Activated naive CD4-positive, alpha-beta T cell treated with anti-CD3 and anti-CD28 coated beads, Interleukin-2, amount 10 ng/mL, durations not matched to agents 7 days and 5 days (primary cell): Measurements from ENCODE around the gene RAB4B.
A peak's percentile ranks its signal among the peaks of the same experiment; 100 is the strongest.

Experiments
- CTCF ChIA-PET: fragments of 350-600 bp; sonication (Branson Sonifier 250); formaldehyde crosslinking; loops from one replicate; lab custom pipeline; 2021; ENCODE audit warnings: antibody characterized with exemption; lab: Charles Lee
- DNase-seq: peaks from one replicate; pipeline ENCODE4 v3.0.0-alpha.2; 2020
- H3K27ac Mint-ChIP-seq: one replicate; pipeline ENCODE4 v1.8.0; 2021; ENCODE audit warnings: mild to moderate bottlenecking, moderate library complexity, mixed read lengths
- H3K27me3 Mint-ChIP-seq: one replicate; pipeline ENCODE4 v1.8.0; 2021; ENCODE audit warnings: mild to moderate bottlenecking, mixed read lengths
- H3K36me3 Mint-ChIP-seq: one replicate; pipeline ENCODE4 v1.8.0; 2021; ENCODE audit warnings: mixed read lengths
- H3K4me1 Mint-ChIP-seq: one replicate; pipeline ENCODE4 v1.8.0; 2021; ENCODE audit warnings: mixed read lengths
- H3K4me3 Mint-ChIP-seq: one replicate; pipeline ENCODE4 v1.8.0; 2021; ENCODE audit warnings: mild to moderate bottlenecking, moderate library complexity, mixed read lengths
- H3K9me3 Mint-ChIP-seq: one replicate; pipeline ENCODE4 v1.8.0; 2021; ENCODE audit warnings: mixed read lengths

The RAB4B gene

GRCh38 chr19:40742886-40743285 lies 35.2 kb upstream of the RAB4B start:
- no peaks in the 10 kb centered on the region for H3K27me3 Mint-ChIP-seq
- CTCF ChIA-PET = interaction anchor here (0.7 to 1.2 kb wide), 2 partner anchors 63 to 86 kb away, joined by 3 read pairs; no protein-coding TSS in a partner anchor
- H3K36me3 Mint-ChIP-seq = peaks cover 2% of the 10 kb centered on the region
- no peak for DNase-seq
- H3K9me3 Mint-ChIP-seq = no peaks in the 10 kb centered on the region
- H3K27ac Mint-ChIP-seq = no peak overlapping the region
- no peak overlapping the region for H3K4me3 Mint-ChIP-seq
- no peaks in the 10 kb centered on the region for H3K4me1 Mint-ChIP-seq

- Mint-ChIP-seq H3K27me3 (no peaks in the 10 kb centered on the region), H3K9me3 (no peaks in the 10 kb centered on the region), H3K27ac (no peak overlapping the region), H3K36me3 (peaks cover 2% of the 10 kb centered on the region), H3K4me1 (peaks cover 6% of the 10 kb centered on the region), H3K4me3 (no peak overlapping the region)
- CTCF ChIA-PET = interaction anchor here (1.2 to 2.3 kb wide), 2 partner anchors 62 to 64 kb away, joined by 4 to 8 read pairs; no protein-coding TSS in a partner anchor
- no peak for DNase-seq
These were observed 34.1 kb upstream of the RAB4B start for GRCh38 chr19:40743926-40744325.

DNA sequence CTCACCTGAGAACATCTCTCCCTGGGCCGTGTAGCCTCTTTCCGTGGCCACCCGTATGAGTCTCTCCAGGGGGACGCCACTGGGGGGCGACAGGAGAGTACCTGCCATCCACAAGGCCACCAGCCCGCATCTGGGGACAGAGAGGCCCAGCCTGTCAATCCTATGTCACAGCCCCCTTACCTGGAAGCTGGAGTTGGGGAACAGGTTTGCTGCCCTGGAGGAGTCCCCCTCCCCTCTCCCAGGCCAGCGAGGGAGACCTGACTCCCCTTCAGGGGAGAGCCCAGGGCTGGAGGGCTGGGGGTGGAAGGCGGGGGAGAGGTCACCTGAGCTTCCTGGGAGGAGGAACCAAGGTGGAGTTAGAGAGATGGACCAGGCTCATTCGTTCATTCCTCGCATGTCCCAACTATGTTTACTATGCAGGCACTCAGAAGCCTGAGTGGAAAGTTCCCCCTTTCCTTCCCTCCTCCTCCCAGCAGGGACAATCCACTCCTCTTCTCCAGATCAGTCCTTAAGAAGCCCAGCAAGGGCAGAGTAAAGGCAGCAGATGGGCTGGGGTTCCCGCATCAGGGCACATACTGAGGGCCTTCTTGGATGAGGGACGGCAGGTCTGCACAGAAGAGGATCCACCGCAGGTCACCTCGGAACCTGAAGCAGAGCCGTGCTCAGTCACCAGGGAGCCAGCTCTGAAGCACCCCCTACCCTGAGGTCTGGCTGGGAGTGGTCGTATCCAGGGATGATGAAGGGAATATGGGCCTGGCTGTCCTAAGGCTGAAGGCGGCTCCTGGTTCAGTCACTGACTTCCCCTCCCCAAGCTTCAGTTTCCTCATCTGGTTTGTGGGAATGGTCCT lies 33.3 kb upstream of the RAB4B start:
- Mint-ChIP-seq H3K4me1 (peaks cover 14% of the 10 kb centered on the region), H3K27ac (no peak overlapping the region), H3K27me3 (no peaks in the 10 kb centered on the region), H3K36me3 (peaks cover 2% of the 10 kb centered on the region), H3K9me3 (no peaks in the 10 kb centered on the region), H3K4me3 (no peak overlapping the region)
- CTCF ChIA-PET = interaction anchor here (0.9 to 2.3 kb wide), 4 partner anchors 11 to 75 kb away, joined by 3 to 8 read pairs (median 4); no protein-coding TSS in a partner anchor
- peak; percentile 51 for DNase-seq

GRCh38 chr19:40745402-40745780 lies 32.7 kb upstream of the RAB4B start:
- no peaks in the 10 kb centered on the region for H3K9me3 Mint-ChIP-seq
- no peak overlapping the region for H3K27ac Mint-ChIP-seq
- H3K4me3 Mint-ChIP-seq = no peak overlapping the region
- peaks cover 7% of the 10 kb centered on the region for H3K36me3 Mint-ChIP-seq
- H3K4me1 Mint-ChIP-seq = peaks cover 21% of the 10 kb centered on the region
- no peaks in the 10 kb centered on the region for H3K27me3 Mint-ChIP-seq
- CTCF ChIA-PET = interaction anchor here (0.9 to 2.3 kb wide), 3 partner anchors 11 to 75 kb away, joined by 3 to 8 read pairs (median 3); no protein-coding TSS in a partner anchor
- no peak for DNase-seq

GRCh38 chr19:40747536-40747935 lies 30.5 kb upstream of the RAB4B start:
- Mint-ChIP-seq H3K4me3 (no peak overlapping the region), H3K36me3 (peaks cover 21% of the 10 kb centered on the region), H3K27me3 (no peaks in the 10 kb centered on the region), H3K9me3 (no peaks in the 10 kb centered on the region), H3K27ac (peak overlapping the region; percentile 45), H3K4me1 (peaks cover 31% of the 10 kb centered on the region)
- DNase-seq = no peak
- CTCF ChIA-PET = interaction anchor here (0.9 to 2.0 kb wide), 2 partner anchors 60 to 84 kb away, joined by 4 to 9 read pairs; no protein-coding TSS in a partner anchor

DNA sequence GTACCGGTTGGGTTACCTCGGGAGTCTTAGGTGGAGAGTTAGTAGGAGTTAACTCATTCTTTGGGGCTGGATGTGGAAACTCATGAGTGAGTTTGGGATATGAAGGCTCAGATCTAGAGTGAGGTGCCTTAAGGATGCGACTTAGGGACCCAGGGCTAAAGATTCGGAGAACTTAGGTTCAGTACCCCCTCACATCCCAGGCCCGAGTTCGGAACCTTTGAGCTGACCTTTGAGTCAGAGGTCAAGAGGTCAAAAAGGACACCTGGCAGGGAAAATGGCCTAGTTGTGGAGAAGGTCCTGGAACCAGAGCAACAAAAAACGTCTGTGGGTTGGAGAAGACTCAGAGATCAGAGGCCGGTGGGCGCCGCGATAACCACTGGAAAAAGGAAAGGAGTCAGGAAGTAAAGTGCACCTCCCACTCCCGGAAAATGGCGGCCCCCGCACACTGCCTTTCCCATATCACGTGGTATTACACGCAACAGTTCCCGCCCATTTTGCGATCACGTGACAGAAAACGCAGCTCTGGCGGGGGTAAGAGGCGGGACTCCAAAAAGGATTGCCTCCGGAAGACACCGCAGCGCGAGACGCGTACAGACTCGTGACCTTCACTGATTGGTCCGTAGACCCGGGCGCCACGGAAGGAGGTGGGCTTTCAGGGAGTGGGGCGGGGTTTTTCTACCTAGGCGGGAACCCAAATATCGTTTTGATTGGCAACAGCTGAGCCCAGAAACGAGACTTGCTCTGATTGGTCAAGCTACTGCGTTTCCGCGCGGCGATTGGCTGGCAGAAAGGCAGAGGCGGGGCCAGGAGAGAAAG lies 27.8 kb upstream of the RAB4B start, which contains the start of gene ACTMAP:
TSS of gene ACTMAP (minus strand) at position 420 of the 816 bp plus-strand sequence. CDS start 674 bp downstream, outside the sequence.
- Mint-ChIP-seq H3K27me3 (no peaks in the 10 kb centered on the region), H3K36me3 (peaks cover 36% of the 10 kb centered on the region), H3K27ac (peak within 1 kb of the TSS; percentile 99), H3K4me1 (peaks cover 48% of the 10 kb centered on the region), H3K9me3 (no peaks in the 10 kb centered on the region), H3K4me3 (peak within 1 kb of the TSS; percentile 100)
- CTCF ChIA-PET = interaction anchor here (0.8 to 4.1 kb wide), 5 partner anchors 27 to 69 kb away, joined by 3 to 23 read pairs (median 6); partner anchors contain the start of genes COQ8B, EGLN2, ITPKC and RAB4B
- DNase-seq = peak; percentile 100

- Mint-ChIP-seq H3K4me3 (peak within 1 kb of the TSS; percentile 100), H3K36me3 (peaks cover 41% of the 10 kb centered on the region), H3K27ac (peak within 1 kb of the TSS; percentile 99), H3K9me3 (no peaks in the 10 kb centered on the region), H3K4me1 (peaks cover 55% of the 10 kb centered on the region), H3K27me3 (no peaks in the 10 kb centered on the region)
- peak; percentile 98 for DNase-seq
- CTCF ChIA-PET = interaction anchor here (0.8 to 4.1 kb wide), 5 partner anchors 26 to 69 kb away, joined by 3 to 23 read pairs (median 6); partner anchors contain the start of genes COQ8B, ITPKC and RAB4B
These were observed 27.0 kb upstream of the RAB4B start, which contains the start of gene SNRPA for GRCh38 chr19:40750874-40751537. TSS of gene SNRPA (plus strand) at chr19:40751203. CDS start at chr19:40751409, 206 bp downstream.

DNA sequence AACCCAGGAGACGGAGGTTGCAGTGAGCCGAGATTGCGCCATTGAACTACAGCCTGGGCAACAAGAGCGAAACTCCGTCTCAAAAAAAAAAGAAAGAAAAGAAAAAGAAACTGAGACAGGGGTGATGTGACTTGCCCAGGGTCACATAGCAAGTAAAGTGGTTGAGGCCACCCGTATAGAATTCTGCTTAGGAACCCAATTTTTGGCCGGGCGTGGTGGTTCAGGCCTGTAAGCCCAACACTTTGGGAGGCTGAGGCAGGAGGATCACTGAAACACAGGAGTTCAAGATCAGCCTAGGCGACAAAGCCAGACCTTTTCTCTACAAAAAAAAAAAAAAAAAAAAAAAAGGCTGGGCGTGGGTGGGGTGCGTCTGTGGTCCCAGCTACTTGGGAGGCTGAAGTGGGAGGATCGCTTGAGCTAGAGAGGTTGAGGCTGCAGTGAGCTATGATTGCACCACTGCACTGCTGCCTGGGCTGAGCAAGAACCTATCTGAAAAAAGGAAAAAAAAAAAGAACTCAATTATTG lies 25.7 kb upstream of the RAB4B start:
- peaks cover 68% of the 10 kb centered on the region for H3K4me1 Mint-ChIP-seq
- no peaks in the 10 kb centered on the region for H3K9me3 Mint-ChIP-seq
- H3K4me3 Mint-ChIP-seq = peak overlapping the region; percentile 100
- no peaks in the 10 kb centered on the region for H3K27me3 Mint-ChIP-seq
- DNase-seq = no peak
- peaks cover 51% of the 10 kb centered on the region for H3K36me3 Mint-ChIP-seq
- CTCF ChIA-PET = interaction anchor here (0.7 to 4.1 kb wide), 5 partner anchors 27 to 67 kb away, joined by 3 to 23 read pairs (median 4); partner anchors contain the start of genes COQ8B, EGLN2 and ITPKC
- peak overlapping the region; percentile 99 for H3K27ac Mint-ChIP-seq

DNA sequence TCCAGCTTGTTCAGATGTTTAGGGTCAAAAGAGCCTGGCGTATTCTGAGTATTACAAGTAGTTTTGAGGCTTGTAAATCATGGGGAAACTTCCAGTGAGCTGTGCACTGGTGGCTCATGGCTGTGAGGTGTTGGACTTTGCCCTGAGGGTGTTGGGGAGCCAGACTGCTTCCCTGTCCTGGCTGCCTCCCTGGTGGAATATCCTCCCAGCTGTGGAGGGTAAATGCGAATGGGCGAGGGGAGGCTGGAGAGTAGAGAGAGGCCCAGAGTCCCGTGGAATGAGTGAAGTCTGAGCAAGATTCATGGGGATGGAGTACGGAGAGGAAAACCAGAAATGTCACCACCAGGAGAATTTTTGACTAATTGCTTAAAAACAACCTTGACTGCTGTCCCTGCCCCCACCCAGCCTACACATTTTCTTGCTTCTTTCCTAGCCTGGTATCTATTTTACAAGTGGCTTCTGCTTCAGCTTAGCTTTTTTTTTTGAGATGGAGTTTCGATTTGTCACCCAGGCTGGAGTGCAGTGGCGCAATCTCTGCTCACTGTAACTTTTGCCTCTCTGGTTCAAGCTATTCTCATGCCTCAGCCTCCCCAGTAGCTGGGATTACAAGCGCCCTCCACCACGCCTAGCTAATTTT lies 23.3 kb upstream of the RAB4B start:
- CTCF ChIA-PET = interaction anchor here (0.6 to 3.3 kb wide), 4 partner anchors 44 to 154 kb away, joined by 3 to 24 read pairs (median 4); partner anchors contain the start of gene EGLN2
- Mint-ChIP-seq H3K4me3 (peak overlapping the region; percentile 74), H3K27ac (peak overlapping the region; percentile 88), H3K27me3 (no peaks in the 10 kb centered on the region), H3K9me3 (no peaks in the 10 kb centered on the region), H3K36me3 (peaks cover 63% of the 10 kb centered on the region), H3K4me1 (peaks cover 62% of the 10 kb centered on the region)
- peak; percentile 38 for DNase-seq

- CTCF ChIA-PET = interaction anchor here (1.1 to 3.3 kb wide), 2 partner anchors 44 to 51 kb away, joined by 4 to 24 read pairs; partner anchors contain the start of gene EGLN2
- Mint-ChIP-seq H3K27me3 (no peaks in the 10 kb centered on the region), H3K4me1 (peaks cover 59% of the 10 kb centered on the region), H3K27ac (peak overlapping the region; percentile 14), H3K4me3 (peak overlapping the region; percentile 74), H3K36me3 (peaks cover 63% of the 10 kb centered on the region), H3K9me3 (no peaks in the 10 kb centered on the region)
- DNase-seq = no peak
These were observed 22.8 kb upstream of the RAB4B start for GRCh38 chr19:40755248-40755624.

- Mint-ChIP-seq H3K27me3 (no peaks in the 10 kb centered on the region), H3K27ac (peak overlapping the region; percentile 71), H3K36me3 (peaks cover 67% of the 10 kb centered on the region), H3K4me1 (peaks cover 60% of the 10 kb centered on the region), H3K4me3 (peak overlapping the region; percentile 21), H3K9me3 (no peaks in the 10 kb centered on the region)
- DNase-seq = no peak
- CTCF ChIA-PET = interaction anchor here (1.1 to 3.3 kb wide), 2 partner anchors 43 to 51 kb away, joined by 4 to 24 read pairs; partner anchors contain the start of gene EGLN2
These were observed 22.3 kb upstream of the RAB4B start for GRCh38 chr19:40755791-40756190.

DNA sequence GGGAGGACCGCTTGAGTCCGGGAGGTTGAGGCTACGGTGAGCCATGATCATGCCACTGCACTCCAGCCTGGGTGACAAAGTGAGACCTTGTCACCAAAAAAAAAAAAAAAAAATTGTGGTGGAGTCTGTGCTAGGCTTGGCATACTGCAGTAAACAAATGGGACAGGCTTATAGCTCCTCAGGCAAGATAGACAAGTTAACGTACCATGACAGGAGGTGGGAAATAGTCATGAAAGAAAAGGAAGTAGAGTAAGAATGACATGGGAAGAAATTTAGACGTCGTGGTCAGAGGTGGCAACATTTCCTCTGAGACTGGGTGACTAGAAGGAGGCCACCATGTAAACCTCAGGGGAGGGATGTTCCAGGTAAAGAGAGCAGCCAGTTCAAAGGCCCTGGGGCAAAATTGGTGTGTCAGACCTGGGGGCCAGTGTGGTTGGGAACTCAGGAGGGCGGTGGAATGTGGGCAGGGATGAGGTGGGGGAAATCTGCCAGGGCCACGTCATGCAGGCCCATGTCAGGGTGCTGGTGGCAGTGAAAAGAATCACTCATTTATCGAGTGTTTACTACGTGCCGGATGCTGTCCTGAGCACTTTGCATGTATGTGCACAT lies 21.4 kb upstream of the RAB4B start:
- H3K4me1 Mint-ChIP-seq = peaks cover 62% of the 10 kb centered on the region
- DNase-seq = no peak
- H3K9me3 Mint-ChIP-seq = no peaks in the 10 kb centered on the region
- CTCF ChIA-PET = interaction anchor here (0.7 to 3.3 kb wide), 2 partner anchors 50 to 74 kb away, joined by 3 to 24 read pairs; no protein-coding TSS in a partner anchor
- no peaks in the 10 kb centered on the region for H3K27me3 Mint-ChIP-seq
- H3K27ac Mint-ChIP-seq = peak overlapping the region; percentile 53
- H3K36me3 Mint-ChIP-seq = peaks cover 64% of the 10 kb centered on the region
- H3K4me3 Mint-ChIP-seq = no peak overlapping the region
